ENCODE data around the gene DIP2B.

DNA sequence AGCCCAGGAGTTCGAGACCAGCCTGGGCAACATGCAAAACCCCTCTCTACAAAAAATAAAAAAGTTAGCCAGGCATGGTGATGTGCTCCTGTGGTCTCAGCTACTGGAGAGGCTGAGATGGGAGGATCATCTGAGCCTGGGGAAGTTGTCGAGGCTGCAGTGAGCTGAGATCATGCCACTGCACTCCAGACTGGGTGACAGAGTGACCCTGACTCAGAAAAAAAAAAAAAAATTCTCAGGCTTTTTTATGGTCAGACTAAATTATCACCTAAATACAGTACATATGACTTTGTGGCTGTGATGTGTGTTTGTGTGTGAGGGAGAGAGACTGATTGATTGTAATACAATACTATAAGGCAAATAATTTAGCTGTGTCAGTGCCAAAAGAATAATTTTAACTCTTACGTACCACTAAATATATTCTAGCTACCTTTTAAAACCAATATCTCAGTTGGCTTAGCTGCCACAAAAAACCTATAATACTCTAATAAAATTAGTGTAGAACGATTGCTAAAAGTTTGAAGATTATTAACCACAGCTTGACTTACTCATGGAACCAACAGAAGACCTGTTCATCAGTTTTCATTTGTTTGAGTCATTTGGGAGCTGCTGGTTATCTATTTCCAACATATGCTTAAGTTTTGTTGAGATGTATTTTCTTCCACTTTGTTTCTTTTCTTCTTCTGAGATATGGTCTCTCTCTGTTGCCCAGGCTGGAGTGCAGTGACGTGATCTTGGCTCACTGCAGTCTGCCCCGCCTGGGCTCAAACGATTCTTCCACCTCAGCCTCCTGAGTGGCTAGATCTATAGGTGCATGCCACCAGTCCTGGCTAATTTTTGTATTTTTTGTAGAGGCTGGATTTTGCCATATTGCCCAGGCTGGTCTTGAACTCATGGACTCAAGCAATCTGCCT is 58.0 kb downstream of the DIP2B start:
- TF ChIP-seq, protein P1, sequence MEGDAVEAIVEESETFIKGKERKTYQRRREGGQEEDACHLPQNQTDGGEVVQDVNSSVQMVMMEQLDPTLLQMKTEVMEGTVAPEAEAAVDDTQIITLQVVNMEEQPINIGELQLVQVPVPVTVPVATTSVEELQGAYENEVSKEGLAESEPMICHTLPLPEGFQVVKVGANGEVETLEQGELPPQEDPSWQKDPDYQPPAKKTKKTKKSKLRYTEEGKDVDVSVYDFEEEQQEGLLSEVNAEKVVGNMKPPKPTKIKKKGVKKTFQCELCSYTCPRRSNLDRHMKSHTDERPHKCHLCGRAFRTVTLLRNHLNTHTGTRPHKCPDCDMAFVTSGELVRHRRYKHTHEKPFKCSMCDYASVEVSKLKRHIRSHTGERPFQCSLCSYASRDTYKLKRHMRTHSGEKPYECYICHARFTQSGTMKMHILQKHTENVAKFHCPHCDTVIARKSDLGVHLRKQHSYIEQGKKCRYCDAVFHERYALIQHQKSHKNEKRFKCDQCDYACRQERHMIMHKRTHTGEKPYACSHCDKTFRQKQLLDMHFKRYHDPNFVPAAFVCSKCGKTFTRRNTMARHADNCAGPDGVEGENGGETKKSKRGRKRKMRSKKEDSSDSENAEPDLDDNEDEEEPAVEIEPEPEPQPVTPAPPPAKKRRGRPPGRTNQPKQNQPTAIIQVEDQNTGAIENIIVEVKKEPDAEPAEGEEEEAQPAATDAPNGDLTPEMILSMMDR (IDR thresholded peaks at IDR 0.05), result no peak
- TF ChIP-seq, protein P2, sequence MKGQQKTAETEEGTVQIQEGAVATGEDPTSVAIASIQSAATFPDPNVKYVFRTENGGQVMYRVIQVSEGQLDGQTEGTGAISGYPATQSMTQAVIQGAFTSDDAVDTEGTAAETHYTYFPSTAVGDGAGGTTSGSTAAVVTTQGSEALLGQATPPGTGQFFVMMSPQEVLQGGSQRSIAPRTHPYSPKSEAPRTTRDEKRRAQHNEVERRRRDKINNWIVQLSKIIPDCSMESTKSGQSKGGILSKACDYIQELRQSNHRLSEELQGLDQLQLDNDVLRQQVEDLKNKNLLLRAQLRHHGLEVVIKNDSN (CRISPR knock-in tag; IDR thresholded peaks at IDR 0.05), result no peak
- TF ChIP-seq, protein P3, sequence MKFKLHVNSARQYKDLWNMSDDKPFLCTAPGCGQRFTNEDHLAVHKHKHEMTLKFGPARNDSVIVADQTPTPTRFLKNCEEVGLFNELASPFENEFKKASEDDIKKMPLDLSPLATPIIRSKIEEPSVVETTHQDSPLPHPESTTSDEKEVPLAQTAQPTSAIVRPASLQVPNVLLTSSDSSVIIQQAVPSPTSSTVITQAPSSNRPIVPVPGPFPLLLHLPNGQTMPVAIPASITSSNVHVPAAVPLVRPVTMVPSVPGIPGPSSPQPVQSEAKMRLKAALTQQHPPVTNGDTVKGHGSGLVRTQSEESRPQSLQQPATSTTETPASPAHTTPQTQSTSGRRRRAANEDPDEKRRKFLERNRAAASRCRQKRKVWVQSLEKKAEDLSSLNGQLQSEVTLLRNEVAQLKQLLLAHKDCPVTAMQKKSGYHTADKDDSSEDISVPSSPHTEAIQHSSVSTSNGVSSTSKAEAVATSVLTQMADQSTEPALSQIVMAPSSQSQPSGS (CRISPR knock-in tag; IDR thresholded peaks at IDR 0.05; ENCODE audit: borderline replicate concordance, low read depth), result no peak
- no peak for TF ChIP-seq RELA (CRISPR knock-in tag; IDR thresholded peaks at IDR 0.05; ENCODE audit: borderline replicate concordance)
- TF ChIP-seq, protein P4, sequence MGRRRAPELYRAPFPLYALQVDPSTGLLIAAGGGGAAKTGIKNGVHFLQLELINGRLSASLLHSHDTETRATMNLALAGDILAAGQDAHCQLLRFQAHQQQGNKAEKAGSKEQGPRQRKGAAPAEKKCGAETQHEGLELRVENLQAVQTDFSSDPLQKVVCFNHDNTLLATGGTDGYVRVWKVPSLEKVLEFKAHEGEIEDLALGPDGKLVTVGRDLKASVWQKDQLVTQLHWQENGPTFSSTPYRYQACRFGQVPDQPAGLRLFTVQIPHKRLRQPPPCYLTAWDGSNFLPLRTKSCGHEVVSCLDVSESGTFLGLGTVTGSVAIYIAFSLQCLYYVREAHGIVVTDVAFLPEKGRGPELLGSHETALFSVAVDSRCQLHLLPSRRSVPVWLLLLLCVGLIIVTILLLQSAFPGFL (CRISPR knock-in tag; IDR thresholded peaks at IDR 0.05; ENCODE audit: borderline replicate concordance), result no peak
- TF ChIP-seq, protein P5, sequence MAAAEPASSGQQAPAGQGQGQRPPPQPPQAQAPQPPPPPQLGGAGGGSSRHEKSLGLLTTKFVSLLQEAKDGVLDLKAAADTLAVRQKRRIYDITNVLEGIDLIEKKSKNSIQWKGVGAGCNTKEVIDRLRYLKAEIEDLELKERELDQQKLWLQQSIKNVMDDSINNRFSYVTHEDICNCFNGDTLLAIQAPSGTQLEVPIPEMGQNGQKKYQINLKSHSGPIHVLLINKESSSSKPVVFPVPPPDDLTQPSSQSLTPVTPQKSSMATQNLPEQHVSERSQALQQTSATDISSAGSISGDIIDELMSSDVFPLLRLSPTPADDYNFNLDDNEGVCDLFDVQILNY (CRISPR knock-in tag; IDR thresholded peaks at IDR 0.05), result no peak
- TF ChIP-seq, protein P6, sequence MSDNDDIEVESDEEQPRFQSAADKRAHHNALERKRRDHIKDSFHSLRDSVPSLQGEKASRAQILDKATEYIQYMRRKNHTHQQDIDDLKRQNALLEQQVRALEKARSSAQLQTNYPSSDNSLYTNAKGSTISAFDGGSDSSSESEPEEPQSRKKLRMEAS (CRISPR knock-in tag; IDR thresholded peaks at IDR 0.05), result no peak
